Loucy (cell line): ENCODE measurements around the gene FGB.

Source experiments
- H2AFZ ChIP-seq: fragments of 200-600 bp; sonication (generic); 2 replicates; pipeline ENCODE4 v1.6.0; 2016; ENCODE audit warnings: antibody characterized with exemption, mild to moderate bottlenecking, low read length, moderate library complexity
- H3F3A ChIP-seq: fragments of 200-600 bp; 2 replicates; pipeline ENCODE4 v1.6.0; 2016; ENCODE audit warnings: antibody characterized with exemption, low read depth, mild to moderate bottlenecking
- H3K27me3 ChIP-seq: fragments of 200-600 bp; sonication (generic); 2 replicates; pipeline ENCODE4 v1.6.1; 2014; ENCODE audit warnings: low read length, mild to moderate bottlenecking; ENCODE audit not compliant: insufficient read depth, poor library complexity, severe bottlenecking
- H3K36me3 ChIP-seq: fragments of 200-600 bp; sonication (generic); 2 replicates; pipeline ENCODE4 v1.6.1; 2016; ENCODE audit warnings: low read length; ENCODE audit not compliant: insufficient read depth
- H3K4me1 ChIP-seq: fragments of 200-600 bp; sonication (generic); 2 replicates; pipeline ENCODE4 v1.5.1; 2014; ENCODE audit warnings: low read length, mild to moderate bottlenecking; ENCODE audit not compliant: insufficient read depth, poor library complexity, severe bottlenecking
- H3K4me2 ChIP-seq: fragments of 200-600 bp; sonication (generic); 2 replicates; pipeline ENCODE4 v1.6.0; 2014; ENCODE audit warnings: antibody characterized with exemption, low read length, low read depth, mild to moderate bottlenecking; ENCODE audit not compliant: poor library complexity, severe bottlenecking
- H3K4me3 ChIP-seq: fragments of 200-600 bp; sonication (generic); 2 replicates; pipeline ENCODE4 v1.5.1; 2014; ENCODE audit warnings: low read length, mild to moderate bottlenecking, mixed read lengths; ENCODE audit not compliant: poor library complexity, severe bottlenecking
- H3K79me2 ChIP-seq: fragments of 200-600 bp; sonication (generic); 2 replicates; pipeline ENCODE4 v1.6.1; 2014; ENCODE audit warnings: low read length; ENCODE audit not compliant: insufficient read depth
- H3K9ac ChIP-seq: fragments of 200-600 bp; sonication (generic); 2 replicates; pipeline ENCODE4 v1.6.0; 2014; ENCODE audit warnings: mild to moderate bottlenecking, low read depth, low read length, moderate library complexity; ENCODE audit not compliant: poor library complexity, severe bottlenecking
- H3K9me2 ChIP-seq: fragments of 200-600 bp; sonication (generic); replicated peaks from 2 replicates; pipeline ENCODE4 v1.6.1; 2016; ENCODE audit warnings: low read depth, low read length, mixed read lengths
- H3K9me3 ChIP-seq: fragments of 200-600 bp; sonication (generic); 2 replicates; pipeline ENCODE4 v1.6.1; 2014; ENCODE audit warnings: mild to moderate bottlenecking, antibody characterized with exemption, low read length, low read depth; ENCODE audit not compliant: insufficient read depth
- H4K20me1 ChIP-seq: fragments of 200-600 bp; sonication (generic); 2 replicates; pipeline ENCODE4 v1.6.0; 2014; ENCODE audit warnings: antibody characterized with exemption, low read length, mild to moderate bottlenecking; ENCODE audit not compliant: insufficient read depth, poor library complexity, severe bottlenecking
- EZH2phosphoT487 ChIP-seq: fragments of 200-600 bp; IDR thresholded peaks from 2 replicates; pipeline ENCODE4 v1.6.1; 2018; ENCODE audit warnings: antibody characterized with exemption, mild to moderate bottlenecking, moderate library complexity, borderline replicate concordance
- TF ChIP-seq, protein P1 (sequence below): fragments of 200-600 bp; sonication (generic); conservative IDR thresholded peaks from 2 replicates; pipeline ENCODE4 v1.5.1; 2014; ENCODE audit warnings: mild to moderate bottlenecking, antibody characterized with exemption, low read length

FGB gene

GRCh38 chr4:154527308-154527707, 35.5 kb upstream of the FGB start:
- Histone ChIP-seq H3K79me2 (no peaks in the 10 kb centered on the region), H4K20me1 (no peaks in the 10 kb centered on the region), H3K9me3 (no peaks in the 10 kb centered on the region), H3K4me2 (no peak overlapping the region), H3K4me3 (no peak overlapping the region), H3K36me3 (no peaks in the 10 kb centered on the region), H3K9me2 (no peaks in the 10 kb centered on the region), H3K9ac (no peak overlapping the region), H2AFZ (no peak overlapping the region), H3K27me3 (no peaks in the 10 kb centered on the region), H3K4me1 (no peaks in the 10 kb centered on the region), H3F3A (no peaks in the 10 kb centered on the region)
- TF ChIP-seq, protein P1, sequence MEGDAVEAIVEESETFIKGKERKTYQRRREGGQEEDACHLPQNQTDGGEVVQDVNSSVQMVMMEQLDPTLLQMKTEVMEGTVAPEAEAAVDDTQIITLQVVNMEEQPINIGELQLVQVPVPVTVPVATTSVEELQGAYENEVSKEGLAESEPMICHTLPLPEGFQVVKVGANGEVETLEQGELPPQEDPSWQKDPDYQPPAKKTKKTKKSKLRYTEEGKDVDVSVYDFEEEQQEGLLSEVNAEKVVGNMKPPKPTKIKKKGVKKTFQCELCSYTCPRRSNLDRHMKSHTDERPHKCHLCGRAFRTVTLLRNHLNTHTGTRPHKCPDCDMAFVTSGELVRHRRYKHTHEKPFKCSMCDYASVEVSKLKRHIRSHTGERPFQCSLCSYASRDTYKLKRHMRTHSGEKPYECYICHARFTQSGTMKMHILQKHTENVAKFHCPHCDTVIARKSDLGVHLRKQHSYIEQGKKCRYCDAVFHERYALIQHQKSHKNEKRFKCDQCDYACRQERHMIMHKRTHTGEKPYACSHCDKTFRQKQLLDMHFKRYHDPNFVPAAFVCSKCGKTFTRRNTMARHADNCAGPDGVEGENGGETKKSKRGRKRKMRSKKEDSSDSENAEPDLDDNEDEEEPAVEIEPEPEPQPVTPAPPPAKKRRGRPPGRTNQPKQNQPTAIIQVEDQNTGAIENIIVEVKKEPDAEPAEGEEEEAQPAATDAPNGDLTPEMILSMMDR, result no peak
- TF ChIP-seq EZH2phosphoT487, result no peak

- H3F3A ChIP-seq, result no peaks in the 10 kb centered on the region
- no peaks in the 10 kb centered on the region for H3K9me3 ChIP-seq
- H2AFZ ChIP-seq, result no peak overlapping the region
- H3K27me3 ChIP-seq, result no peaks in the 10 kb centered on the region
- H3K36me3 ChIP-seq, result no peaks in the 10 kb centered on the region
- no peaks in the 10 kb centered on the region for H3K4me1 ChIP-seq
- TF ChIP-seq, protein P1, result no peak
- TF ChIP-seq EZH2phosphoT487, result no peak
- no peaks in the 10 kb centered on the region for H3K9me2 ChIP-seq
- no peak overlapping the region for H3K4me3 ChIP-seq
- H4K20me1 ChIP-seq, result no peaks in the 10 kb centered on the region
- no peak overlapping the region for H3K9ac ChIP-seq
- H3K4me2 ChIP-seq, result no peak overlapping the region
- H3K79me2 ChIP-seq, result no peaks in the 10 kb centered on the region
Measured at GRCh38 chr4:154528869-154529268, 33.9 kb upstream of the FGB start.

GRCh38 chr4:154529728-154530519, 32.9 kb upstream of the FGB start:
- H3K9me3 ChIP-seq, result no peaks in the 10 kb centered on the region
- no peak for TF ChIP-seq EZH2phosphoT487
- TF ChIP-seq, protein P1, result no peak
- H3K4me3 ChIP-seq, result no peak overlapping the region
- H3K36me3 ChIP-seq, result no peaks in the 10 kb centered on the region; the same call in 1 of the 2 replicates
- H3K79me2 ChIP-seq, result no peaks in the 10 kb centered on the region
- H3F3A ChIP-seq, result no peaks in the 10 kb centered on the region
- no peak overlapping the region for H2AFZ ChIP-seq
- H3K4me2 ChIP-seq, result no peak overlapping the region
- H4K20me1 ChIP-seq, result no peaks in the 10 kb centered on the region
- H3K9ac ChIP-seq, result no peak overlapping the region
- no peaks in the 10 kb centered on the region for H3K9me2 ChIP-seq
- H3K4me1 ChIP-seq, result no peaks in the 10 kb centered on the region
- no peaks in the 10 kb centered on the region for H3K27me3 ChIP-seq
